NOMO-1 treated with dmso at 0.1 percent for 144 hours (cell line): ENCODE measurements around the gene PIP5KL1.

ENCODE experiments used
- DNase-seq: peaks from one replicate; lab custom pipeline; 2025; ENCODE audit not compliant: unreplicated experiment; lab: John Stamatoyannopoulos, UW

PIP5KL1 gene

GRCh38 chr9:127875306-127875966 is 55.1 kb downstream of the PIP5KL1 start:
- DNase-seq = no peak

DNA sequence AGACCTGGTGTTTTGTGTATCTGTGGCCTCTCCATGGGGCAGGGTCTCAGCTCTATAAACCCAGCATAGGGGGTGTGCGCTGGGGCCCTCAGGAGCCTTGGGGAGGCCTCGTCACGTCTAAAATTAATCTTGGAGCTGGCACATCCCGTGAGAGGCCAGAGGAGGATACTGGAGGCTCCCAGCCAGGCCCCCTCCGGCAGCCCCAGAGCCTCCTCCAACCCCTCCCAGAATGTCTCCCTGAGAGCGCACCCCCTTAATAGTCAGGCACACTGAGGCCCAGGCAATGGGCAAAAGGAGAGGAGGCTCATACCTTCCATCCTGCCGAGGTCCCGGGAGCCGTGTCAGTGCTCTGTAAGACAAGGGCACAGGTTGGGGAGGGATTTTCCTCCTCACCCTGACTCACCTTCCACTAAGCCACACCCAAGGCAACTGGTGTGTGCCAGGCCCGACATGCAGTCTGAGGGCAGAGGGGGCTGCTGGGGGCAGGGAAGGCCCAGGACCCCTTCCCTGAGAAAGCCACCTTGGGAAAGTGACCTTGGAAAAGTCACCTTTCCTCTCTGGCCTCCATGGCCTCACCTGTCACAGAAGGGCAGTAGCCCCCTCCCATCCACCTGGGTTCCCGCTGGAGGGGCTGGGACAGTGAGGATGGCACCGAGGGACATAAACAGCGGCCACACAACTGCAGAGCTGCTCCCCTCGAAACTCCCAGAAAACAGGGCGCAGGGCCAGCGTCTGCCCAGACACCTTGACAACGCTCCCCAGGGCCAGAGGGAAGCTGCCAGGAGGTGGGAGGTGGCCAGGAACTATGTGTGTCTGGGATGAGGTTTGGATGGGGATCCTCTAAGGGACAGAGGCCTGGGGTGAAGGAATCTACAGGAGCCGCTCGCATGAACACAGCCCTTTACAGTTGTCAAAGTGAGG is 56.0 kb downstream of the PIP5KL1 start:
- DNase-seq = no peak

GRCh38 chr9:127873886-127874285 is 56.7 kb downstream of the PIP5KL1 start:
- no peak for DNase-seq

GRCh38 chr9:127873223-127873691 is 57.3 kb downstream of the PIP5KL1 start:
- no peak for DNase-seq

GRCh38 chr9:127872369-127873222 is 58.0 kb downstream of the PIP5KL1 start:
- no peak for DNase-seq

DNA sequence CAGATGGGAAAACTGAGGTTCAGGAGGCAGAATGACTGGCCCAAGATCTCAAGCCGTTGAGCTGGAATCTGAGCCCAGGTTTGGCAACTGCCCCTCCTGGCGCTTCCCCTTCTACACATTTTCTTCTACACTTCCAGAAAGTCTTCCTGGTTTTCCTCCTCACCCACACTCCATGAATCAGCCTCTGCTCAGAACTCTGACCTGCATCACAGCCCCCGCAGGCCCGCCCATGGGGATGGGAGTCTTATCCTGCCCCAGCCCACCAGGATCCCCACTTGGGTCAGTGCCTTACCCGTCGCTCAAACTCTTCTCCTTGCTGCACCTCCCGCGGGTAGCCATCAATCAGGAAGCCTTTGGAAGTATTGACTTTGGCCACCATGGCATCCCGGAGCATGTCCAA is 59.0 kb downstream of the PIP5KL1 start:
- no peak for DNase-seq

DNA sequence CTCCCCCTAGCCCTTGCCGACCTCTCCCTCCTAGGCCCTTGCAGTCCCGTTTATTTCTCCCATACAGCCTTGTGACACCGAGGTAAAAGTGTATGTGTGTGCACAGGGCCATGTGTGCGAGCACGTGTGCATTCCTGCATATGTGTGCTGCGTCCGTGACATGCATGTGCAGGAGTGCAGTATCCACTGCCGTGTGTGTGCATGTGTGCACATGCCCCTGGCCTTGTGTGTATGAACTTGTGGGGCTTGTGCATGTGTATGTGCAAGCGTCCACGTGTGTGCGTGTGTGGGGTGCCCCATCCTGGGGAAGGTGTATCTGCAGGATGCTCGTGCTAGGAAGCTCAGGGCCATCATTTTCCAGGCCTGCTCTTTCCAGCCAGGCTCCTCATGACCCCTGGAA is 59.7 kb downstream of the PIP5KL1 start:
- no peak for DNase-seq
